Progenitor cell of endocrine pancreas (in vitro differentiated cells): ENCODE measurements around the gene VWA7. TPM values are rescaled to one million over a fixed set of nuclear protein-coding genes. Genes with fewer than 3 reads are reported as not detected.
A peak's percentile ranks its signal among the peaks of the same experiment; 100 is the strongest.
"Not testable (repeated sequence)": the region's sequence is repeated elsewhere in the genome, so short reads cannot be mapped to it uniquely, and the experiment has no call there.

Experiments used
- DNase-seq: peaks from one replicate; pipeline ENCODE4 v3.0.0; 2021; ENCODE audit warnings: low spot score; ENCODE audit not compliant: unreplicated experiment
- H3K27ac Mint-ChIP-seq: 2 replicates; pipeline ENCODE4 v1.8.0; 2021; ENCODE audit warnings: mild to moderate bottlenecking, moderate library complexity, mixed read lengths
- H3K27me3 Mint-ChIP-seq: 2 replicates; pipeline ENCODE4 v1.8.0; 2021; ENCODE audit warnings: mixed read lengths
- H3K36me3 Mint-ChIP-seq: 2 replicates; pipeline ENCODE4 v1.8.0; 2022; ENCODE audit warnings: mixed read lengths; ENCODE audit not compliant: insufficient read depth
- H3K4me1 Mint-ChIP-seq: 2 replicates; pipeline ENCODE4 v1.8.0; 2021; ENCODE audit warnings: low read depth, mixed read lengths
- H3K4me3 Mint-ChIP-seq: 2 replicates; pipeline ENCODE4 v1.8.0; 2021; ENCODE audit warnings: low read depth, mild to moderate bottlenecking, moderate library complexity, mixed read lengths
- H3K9me3 Mint-ChIP-seq: 2 replicates; pipeline ENCODE4 v1.8.0; 2021; ENCODE audit warnings: low read depth, mixed read lengths
- total RNA-seq: library from RNA; stranded (reverse); gene quantifications from 2 replicates; pipeline ENCODE4 v1.2.1, GENCODE V29; 2021
- TF ChIP-seq, protein P1 (sequence below): fragments of 200-600 bp; sonication (generic); IDR thresholded peaks from one replicate; pipeline ENCODE4 v1.5.0; 2021; ENCODE audit warnings: antibody characterized with exemption, mild to moderate bottlenecking; ENCODE audit not compliant: unreplicated experiment

Gene VWA7
- total RNA-seq, 1 donor from 2014 or later = 11.6 TPM

GRCh38 chr6:31794294-31794865 lies 17.3 kb upstream of the VWA7 start:
- no peaks in the 10 kb centered on the region for H3K9me3 Mint-ChIP-seq
- H3K27ac Mint-ChIP-seq = peak overlapping the region; percentile 13
- H3K36me3 Mint-ChIP-seq = peaks cover 5% of the 10 kb centered on the region

GRCh38 chr6:31793927-31794245 lies 16.8 kb upstream of the VWA7 start:
- H3K27me3 Mint-ChIP-seq, H3K36me3 Mint-ChIP-seq, H3K9me3 Mint-ChIP-seq, H3K4me1 Mint-ChIP-seq, DNase-seq: not testable (repeated sequence)
- Mint-ChIP-seq H3K4me3 (peak overlapping the region; percentile 96), H3K27ac (peak overlapping the region; percentile 24)

More at GRCh38 chr6:31794294-31794865, 17.3 kb upstream of the VWA7 start:
- TF ChIP-seq, protein P1, sequence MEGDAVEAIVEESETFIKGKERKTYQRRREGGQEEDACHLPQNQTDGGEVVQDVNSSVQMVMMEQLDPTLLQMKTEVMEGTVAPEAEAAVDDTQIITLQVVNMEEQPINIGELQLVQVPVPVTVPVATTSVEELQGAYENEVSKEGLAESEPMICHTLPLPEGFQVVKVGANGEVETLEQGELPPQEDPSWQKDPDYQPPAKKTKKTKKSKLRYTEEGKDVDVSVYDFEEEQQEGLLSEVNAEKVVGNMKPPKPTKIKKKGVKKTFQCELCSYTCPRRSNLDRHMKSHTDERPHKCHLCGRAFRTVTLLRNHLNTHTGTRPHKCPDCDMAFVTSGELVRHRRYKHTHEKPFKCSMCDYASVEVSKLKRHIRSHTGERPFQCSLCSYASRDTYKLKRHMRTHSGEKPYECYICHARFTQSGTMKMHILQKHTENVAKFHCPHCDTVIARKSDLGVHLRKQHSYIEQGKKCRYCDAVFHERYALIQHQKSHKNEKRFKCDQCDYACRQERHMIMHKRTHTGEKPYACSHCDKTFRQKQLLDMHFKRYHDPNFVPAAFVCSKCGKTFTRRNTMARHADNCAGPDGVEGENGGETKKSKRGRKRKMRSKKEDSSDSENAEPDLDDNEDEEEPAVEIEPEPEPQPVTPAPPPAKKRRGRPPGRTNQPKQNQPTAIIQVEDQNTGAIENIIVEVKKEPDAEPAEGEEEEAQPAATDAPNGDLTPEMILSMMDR = no peak
- Mint-ChIP-seq H3K4me3 (peak overlapping the region; percentile 96), H3K4me1 (peaks cover 10% of the 10 kb centered on the region), H3K27me3 (no peaks in the 10 kb centered on the region)
- DNase-seq = no peak

DNA sequence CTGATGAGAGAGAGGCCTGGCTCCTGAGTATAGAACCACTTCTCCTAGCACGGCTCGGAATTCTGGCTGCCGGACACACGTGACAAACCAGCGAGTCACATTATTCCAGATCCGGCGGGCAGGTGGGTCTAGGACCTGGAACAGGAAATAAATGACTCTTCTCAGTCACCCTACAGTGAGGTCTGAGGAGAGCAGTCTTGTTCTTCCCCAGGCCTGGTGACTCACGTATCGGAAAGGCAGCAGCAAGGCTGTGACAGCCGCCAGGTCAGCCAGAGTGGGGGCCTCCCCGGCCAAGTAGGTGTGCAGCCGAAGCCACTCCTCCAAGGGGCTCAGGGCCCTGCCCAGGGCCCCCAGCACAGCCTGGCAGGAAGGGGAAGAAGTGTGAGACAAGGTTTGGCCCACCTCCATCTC lies 15.6 kb upstream of the VWA7 start:
- Mint-ChIP-seq H3K36me3 (peaks cover 5% of the 10 kb centered on the region), H3K4me1 (peaks cover 10% of the 10 kb centered on the region), H3K27ac (no peak overlapping the region), H3K4me3 (no peak overlapping the region), H3K9me3 (no peaks in the 10 kb centered on the region), H3K27me3 (no peaks in the 10 kb centered on the region)
- TF ChIP-seq, protein P1 = no peak
- DNase-seq = no peak

- H3K9me3 Mint-ChIP-seq = no peaks in the 10 kb centered on the region
- no peak for DNase-seq
- TF ChIP-seq, protein P1 = no peak
- H3K36me3 Mint-ChIP-seq = peaks cover 5% of the 10 kb centered on the region
- H3K27ac Mint-ChIP-seq = no peak overlapping the region
- no peaks in the 10 kb centered on the region for H3K27me3 Mint-ChIP-seq
- no peak overlapping the region for H3K4me3 Mint-ChIP-seq
- H3K4me1 Mint-ChIP-seq = peaks cover 10% of the 10 kb centered on the region
Measured at GRCh38 chr6:31792090-31792374, 14.9 kb upstream of the VWA7 start.

DNA sequence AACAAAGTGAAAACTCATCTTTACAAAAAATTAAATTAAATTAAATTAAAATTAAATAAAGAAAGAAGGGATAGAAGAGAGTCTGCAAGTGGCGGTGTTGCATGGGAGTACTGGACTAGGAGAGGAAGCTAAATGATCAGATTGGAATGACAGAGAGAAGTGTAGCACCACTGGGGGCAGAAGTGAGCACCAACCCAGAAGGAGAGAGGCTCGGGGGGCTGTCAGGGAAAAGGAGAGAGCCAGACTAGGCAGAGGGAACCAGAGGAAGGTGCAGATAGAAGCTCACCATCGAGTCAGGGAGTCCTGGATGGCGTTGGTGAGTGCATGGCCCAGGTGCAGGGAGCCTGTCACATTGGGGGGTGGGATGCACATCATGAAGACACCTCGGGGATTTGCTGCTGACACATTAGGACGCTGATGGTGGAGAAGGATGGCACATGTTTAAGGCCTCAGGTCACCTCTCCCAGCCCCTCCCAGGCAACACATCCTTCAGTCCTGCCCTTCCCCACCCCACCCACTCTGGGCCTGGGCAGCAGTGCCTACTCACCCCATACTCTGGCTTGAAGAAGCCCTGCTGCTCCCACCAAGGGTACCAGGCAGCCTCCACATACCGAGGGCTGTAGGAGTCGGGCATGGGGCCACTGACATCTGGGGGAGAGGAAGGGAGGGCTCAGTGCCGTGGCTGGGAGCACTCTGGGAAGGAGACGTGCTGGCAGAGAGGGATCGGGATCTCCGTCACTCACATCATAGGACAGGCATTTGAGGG lies 14.4 kb upstream of the VWA7 start:
- no peak overlapping the region for H3K27ac Mint-ChIP-seq
- H3K4me1 Mint-ChIP-seq = peaks cover 10% of the 10 kb centered on the region
- DNase-seq = peak; percentile 61
- TF ChIP-seq, protein P1 = peak; percentile 67
- peaks cover 5% of the 10 kb centered on the region for H3K36me3 Mint-ChIP-seq
- H3K4me3 Mint-ChIP-seq = peak overlapping the region; percentile 44
- no peaks in the 10 kb centered on the region for H3K9me3 Mint-ChIP-seq
- H3K27me3 Mint-ChIP-seq = no peaks in the 10 kb centered on the region

GRCh38 chr6:31785475-31785874 lies 8.3 kb upstream of the VWA7 start:
- no peaks in the 10 kb centered on the region for H3K9me3 Mint-ChIP-seq
- no peak overlapping the region for H3K27ac Mint-ChIP-seq
- H3K4me1 Mint-ChIP-seq = no peaks in the 10 kb centered on the region
- TF ChIP-seq, protein P1 = no peak
- H3K36me3 Mint-ChIP-seq = peaks cover 14% of the 10 kb centered on the region
- H3K4me3 Mint-ChIP-seq = no peak overlapping the region
- no peaks in the 10 kb centered on the region for H3K27me3 Mint-ChIP-seq
- DNase-seq = no peak
